Forelimb muscle (tissue), 1 donor: ENCODE measurements around the gene UGT8. TPM values are rescaled to one million over a fixed set of nuclear protein-coding genes. Genes with fewer than 3 reads are reported as not detected.
"Not testable (repeated sequence)": the region's sequence is repeated elsewhere in the genome, so short reads cannot be mapped to it uniquely, and the experiment has no call there.

Experiments used
- DNase-seq: peaks from one replicate; pipeline ENCODE4 v3.0.0-alpha.2; 2013; ENCODE audit warnings: low read depth
- polyA plus RNA-seq: library from polyadenylated mRNA; unstranded; fragments of 120-200 nt; gene quantifications from one replicate; pipeline ENCODE4 v1.2.1, GENCODE V29; 2013; ENCODE audit not compliant: insufficient read length

Gene UGT8, protein sequence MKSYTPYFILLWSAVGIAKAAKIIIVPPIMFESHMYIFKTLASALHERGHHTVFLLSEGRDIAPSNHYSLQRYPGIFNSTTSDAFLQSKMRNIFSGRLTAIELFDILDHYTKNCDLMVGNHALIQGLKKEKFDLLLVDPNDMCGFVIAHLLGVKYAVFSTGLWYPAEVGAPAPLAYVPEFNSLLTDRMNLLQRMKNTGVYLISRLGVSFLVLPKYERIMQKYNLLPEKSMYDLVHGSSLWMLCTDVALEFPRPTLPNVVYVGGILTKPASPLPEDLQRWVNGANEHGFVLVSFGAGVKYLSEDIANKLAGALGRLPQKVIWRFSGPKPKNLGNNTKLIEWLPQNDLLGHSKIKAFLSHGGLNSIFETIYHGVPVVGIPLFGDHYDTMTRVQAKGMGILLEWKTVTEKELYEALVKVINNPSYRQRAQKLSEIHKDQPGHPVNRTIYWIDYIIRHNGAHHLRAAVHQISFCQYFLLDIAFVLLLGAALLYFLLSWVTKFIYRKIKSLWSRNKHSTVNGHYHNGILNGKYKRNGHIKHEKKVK
- 0.32 TPM for polyA plus RNA-seq

DNA sequence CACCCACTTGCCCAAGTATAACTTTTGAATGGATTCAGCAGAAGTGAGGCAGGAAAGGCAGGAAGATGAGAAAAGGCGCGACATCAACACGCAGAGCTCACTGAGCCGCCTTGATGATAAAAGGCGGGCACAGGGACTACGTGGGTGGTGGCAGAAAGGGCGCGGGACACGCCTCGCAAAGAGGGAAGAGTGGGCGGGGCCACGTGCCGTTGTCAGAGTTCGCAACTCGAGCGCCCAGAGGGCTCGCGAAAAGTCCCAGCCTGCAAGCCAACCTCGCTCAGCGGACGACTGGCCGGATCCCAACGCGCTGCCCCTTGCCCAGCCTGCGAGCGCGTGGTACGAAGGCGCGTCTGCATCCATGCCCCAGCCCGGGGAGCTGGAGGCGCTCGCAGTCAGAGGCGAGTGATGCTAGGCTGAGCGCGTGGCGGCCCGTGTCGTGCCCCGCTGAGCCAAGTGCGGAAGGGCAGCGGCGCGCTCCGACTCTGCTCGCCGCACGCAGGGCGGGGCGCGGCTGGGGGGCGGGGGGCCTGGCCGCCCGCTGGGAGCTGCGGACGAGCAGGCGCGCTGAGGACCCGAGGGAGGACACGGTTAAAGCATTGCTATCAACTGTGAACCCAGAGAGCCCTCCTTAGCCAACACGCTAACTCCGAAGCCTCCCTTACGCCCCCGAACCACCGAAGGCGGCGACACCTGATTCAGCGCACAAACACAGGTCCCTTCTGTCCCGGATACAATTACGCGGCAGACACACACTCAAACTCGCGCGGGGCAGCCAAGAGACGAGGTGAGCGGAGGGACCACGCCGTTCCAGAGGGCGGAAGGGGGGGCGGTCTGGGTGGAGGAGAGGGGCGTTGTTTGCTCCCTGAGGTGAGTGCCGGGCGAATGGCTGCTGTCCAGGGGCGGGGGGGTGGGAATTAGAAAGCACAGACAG, at the start of gene UGT8:
Gene UGT8 (plus strand): TSS at position 617 of the 931 bp plus-strand sequence. CDS start 24,074 bp downstream, outside the sequence.
- no peak for DNase-seq

DNA sequence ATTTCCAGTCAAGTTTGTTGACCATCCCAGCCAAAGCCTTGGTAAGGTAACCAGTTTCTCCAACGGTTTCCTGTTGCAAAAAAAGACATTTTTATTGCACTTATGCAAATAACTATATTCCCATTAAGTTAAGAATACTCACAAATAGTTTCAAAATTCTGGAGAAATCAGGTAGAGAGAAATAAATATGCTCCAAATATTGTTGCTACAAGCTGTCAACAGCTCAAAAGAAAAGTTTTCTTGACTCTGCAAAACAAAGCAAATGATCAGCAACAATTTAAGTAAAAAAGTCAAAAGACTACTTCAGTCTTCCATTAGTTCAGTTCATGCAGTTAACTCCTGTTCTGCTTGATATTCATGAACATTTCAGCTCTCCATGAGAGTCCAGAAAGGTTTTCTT, 49.0 kb upstream of the UGT8 start:
- DNase-seq: no peak

DNA sequence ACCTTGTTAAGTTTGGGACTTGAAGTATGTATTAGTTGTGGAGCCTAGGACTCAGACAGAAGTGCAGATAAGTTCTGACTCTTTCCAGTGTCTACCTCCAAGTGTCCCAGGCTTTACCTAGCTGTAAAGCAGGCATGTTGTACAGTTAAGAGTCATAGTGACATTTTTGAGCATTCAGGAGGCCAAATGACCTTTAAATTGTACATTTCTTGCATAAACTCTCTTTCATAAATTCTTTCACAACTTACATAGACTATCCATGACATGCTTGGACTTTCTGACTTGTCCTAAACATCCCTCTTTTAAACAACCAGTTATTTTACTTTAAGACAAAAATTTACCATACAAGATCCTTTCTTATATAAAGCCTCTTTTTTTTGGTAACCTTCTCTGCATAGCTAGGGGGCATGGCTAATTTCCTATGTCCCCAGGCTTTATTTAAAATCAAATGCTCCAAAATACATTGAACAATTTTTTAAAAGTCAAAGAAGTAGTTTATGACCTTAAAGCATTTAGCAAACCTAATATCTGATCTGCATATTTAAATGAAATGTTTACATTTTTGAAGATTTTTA, 40.1 kb upstream of the UGT8 start:
- no peak for DNase-seq

DNA sequence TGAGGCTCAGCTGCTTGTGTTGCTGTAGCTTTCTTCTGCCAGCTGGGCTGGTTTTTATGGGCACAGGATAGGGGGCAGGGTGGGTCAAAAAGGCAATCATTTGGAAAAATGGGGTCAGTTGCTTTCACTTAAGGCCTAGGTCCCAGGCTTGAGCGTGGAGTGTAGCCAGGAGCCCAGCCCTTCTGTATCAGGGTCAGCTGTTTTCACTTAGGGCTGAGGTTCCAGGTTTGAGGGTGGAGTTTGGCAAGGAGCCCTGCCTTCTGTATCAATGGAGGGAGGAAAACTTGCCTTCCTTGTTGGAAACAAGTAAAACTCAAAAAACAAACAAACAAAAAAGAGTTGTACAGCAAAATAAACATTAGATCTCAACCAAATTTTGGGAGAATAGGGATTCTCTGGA, 37.0 kb upstream of the UGT8 start:
- no peak for DNase-seq

DNA sequence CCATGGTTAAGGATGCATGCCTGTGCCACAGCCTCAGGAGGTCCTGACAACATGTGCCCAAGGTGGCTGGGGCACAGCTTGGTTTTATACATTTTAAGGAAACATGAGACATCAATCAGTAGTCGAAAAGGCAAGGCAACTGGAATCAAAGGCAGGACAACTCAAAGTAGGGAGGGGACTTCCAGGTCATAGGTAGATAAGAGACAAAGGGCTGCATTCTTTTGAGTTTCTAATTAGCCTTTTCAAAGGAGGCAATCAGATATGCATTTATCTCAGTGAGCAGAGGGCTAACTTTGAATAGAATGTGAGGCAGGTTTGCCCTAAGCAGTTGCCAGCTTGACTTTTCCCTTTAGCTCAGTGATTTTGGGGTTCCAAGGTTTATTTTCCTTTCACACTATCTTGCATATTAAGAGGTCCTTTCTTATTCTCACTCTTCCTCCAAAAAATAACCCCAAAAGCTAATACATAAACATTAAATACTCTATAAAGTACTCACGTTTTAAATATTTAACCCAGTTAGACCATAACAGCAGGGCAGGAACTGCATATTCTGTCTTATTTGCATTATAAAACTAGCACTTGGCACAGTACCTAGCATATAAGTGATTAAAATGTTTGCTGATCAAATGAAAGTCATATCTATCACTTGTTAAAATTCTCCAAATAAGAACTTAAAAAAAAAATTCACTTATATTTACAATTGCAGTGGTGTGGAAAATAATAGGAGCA, 36.3 kb upstream of the UGT8 start:
- DNase-seq: no peak

DNA sequence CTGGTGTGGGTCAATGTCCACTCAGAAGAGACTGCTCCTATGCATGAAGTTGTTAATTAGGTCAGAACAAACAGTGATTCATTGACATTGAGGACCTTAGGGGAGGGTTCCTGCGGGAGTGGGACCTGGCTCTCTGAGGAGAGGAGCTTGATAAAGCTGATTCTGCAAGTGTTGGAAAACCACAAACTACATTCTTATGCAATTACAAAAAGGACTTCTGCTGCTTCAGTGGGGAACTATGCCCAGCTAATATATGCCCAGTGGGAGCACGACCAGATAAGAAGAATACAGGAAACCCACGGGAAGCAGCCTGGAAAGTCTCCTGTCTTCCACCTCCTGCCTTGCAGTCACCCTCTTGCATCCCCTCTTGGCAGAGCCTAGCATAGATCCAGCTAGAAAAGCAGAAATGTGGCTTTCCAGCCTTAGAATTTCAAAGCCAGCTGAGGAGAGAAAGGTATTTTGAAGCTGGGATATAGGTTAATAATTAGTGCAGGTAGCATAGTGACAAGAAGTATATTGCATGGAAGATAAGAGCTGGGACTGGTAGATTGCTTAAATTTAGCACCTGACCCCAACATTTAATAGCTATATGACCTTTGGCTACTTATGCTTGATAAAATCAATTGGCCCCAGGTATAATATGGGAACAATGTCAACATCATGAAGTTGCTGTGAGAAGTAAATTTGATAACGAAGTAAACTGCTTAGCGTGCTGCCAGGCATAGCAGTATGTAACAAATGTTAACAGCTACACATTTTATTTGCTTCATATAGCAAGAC, 34.9 kb upstream of the UGT8 start:
- no peak for DNase-seq

DNA sequence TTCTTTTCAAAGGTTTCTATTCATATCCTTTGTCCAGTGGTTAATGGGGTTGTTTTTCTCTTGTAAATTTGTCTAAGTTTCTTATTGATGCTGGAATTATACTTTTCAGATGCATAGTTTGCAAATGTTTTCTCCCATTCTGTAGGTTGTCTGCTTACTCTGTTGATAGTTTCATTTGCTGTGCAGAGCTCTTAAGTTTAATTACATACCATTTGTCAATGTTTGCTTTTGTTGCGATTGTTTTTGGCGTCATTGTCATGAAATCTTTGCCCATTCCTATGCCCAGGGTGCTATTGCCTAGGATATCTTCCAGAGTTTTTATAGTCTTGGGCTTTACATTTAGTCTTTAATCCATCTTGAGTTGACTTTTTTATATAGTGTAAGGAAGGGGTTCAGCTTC, 21.2 kb upstream of the UGT8 start:
- DNase-seq: no peak

DNA sequence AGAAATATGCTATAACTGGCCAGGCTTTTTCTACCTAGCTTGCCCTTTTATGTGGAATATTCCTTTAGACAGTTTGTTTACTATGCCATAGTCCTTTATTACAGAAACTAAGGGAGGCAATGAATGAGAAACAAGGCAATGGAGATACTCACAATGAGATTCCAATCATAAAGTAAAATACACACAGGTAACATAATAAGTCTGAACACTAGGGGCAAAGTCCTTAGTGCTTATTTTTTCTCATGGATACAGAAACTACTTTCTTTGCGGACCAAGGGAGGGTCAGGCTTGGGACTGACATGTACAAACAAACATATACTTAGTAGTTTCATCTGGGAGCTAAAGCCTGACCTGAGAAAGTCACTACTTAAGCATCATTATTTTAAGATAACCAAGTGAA, 16.0 kb upstream of the UGT8 start:
- no peak for DNase-seq

DNA sequence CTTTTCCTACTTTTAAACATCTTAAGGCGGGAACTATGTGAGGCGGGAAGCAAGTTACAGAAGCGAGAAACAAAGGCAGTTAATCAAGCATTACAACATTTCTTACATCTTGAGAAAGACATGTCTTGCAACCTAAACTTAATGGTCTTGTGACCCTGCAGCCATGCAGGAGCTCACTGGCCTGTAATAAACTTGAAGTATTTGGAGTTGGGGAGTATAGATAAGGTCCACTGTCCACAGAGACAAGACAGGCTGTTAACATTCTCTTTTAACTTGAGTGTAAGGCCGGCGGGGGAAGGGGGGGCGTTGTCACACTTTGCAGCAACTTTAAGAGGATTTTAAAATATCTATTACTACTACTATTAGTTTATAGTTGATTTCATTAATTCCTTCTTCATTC, 10.3 kb upstream of the UGT8 start:
- no peak for DNase-seq

DNA sequence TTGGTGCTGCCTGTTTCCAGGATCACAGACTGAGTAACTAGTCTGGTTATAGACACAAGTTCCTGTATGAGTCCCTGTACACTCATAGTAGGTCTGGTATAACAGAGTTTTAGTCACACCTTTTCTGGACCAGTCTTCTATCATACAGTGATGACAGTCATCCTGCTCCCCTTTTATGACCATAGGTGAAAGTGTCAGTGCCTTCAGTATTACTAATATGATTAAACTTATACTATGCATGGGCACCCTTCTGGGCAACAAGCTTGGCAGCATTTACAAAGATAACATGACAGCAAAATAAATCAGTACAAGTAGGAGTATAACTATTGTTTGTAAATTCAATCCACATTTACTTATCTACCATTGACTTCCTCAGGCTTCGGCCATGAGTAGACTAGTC, 8.2 kb upstream of the UGT8 start:
- DNase-seq: not testable (repeated sequence)

DNA sequence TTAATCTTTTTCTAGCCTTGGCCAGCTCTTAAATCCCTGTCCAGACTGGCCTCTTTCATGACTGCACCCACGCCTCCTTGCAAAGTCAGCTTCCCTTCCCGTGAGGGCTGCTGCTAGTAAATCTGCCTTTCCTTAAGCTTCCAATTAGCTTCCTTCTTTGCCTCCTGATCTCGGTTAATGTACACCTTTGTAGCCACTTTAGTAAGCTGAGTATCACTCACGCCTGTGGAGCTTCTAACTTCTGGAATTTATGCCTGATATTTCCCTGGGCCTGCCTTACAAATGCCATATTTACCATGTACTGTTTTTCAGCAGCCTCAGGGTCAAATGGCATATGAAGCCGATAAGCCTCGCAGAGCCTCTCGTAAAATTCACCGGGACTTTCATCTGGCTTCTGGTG, 5.1 kb upstream of the UGT8 start:
- DNase-seq: no peak

DNA sequence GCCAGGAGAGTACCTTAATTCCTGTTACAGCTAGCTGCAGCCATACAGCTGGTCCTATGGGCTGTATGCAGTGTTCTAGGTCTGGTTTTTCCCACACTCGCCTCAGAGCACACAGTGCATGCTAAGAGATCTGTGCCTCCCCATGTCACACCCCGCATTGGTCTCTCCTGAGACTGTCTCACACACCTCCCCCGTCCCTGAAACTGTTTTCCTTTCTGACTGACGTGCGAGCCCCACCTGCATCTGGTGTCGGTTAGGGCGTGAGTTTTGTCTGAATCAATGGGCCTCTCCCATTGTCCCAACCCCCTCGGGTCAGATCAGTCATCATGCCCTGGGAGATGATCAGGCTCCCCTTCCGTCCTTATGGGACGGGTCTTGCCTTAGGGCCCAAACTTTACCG, 3.4 kb upstream of the UGT8 start:
- DNase-seq: no peak

DNA sequence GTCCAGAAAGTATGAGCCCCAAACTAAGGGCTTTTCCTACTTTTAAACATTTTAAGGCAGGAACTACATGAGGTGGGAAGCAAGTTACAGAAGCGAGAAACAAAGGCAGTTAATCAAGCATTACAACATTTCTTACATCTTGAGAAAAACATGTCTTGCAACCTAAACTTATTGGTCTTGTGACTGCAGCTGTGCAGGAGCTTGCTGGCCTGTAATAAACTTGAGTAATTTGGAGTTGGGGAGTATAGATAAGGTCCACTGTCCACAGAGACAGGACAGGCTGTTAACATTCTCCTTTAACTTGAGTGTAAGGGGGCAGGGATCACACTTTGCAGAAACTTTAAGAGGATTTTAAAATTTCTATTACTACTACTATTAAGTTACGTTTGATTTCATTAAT, 2.7 kb upstream of the UGT8 start:
- no peak for DNase-seq

DNA sequence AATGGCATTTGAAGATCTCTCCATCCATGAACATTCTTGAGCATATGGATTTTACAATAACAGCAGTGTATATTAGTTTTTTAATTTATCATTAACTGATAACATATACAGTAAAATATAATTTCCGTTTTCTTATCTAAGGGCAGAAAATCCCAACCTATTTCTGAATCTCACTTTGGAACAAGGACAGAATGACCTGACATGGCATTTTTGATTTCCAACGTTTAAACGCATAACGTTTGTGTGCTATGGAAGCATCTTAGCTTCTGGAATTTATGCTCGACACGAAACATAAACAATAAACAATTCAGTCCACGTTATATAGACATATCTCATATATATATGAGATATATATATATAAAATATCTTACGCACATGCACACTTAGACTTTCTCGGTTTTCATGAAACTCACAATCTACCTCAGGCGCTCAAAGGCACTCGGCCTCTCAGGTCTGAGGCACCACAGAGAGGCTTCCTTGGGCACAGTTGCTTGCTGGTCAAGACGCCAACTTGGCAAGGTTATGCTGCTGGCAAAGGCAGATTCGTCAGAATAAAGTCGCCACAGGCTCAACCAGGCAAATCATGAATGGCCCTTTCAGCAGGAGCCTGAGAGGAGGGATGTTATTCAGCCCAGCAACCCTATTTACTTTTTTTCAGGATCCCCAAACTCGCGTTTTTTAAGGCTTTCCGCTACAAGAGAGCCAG, 1.0 kb upstream of the UGT8 start:
- DNase-seq: no peak

DNA sequence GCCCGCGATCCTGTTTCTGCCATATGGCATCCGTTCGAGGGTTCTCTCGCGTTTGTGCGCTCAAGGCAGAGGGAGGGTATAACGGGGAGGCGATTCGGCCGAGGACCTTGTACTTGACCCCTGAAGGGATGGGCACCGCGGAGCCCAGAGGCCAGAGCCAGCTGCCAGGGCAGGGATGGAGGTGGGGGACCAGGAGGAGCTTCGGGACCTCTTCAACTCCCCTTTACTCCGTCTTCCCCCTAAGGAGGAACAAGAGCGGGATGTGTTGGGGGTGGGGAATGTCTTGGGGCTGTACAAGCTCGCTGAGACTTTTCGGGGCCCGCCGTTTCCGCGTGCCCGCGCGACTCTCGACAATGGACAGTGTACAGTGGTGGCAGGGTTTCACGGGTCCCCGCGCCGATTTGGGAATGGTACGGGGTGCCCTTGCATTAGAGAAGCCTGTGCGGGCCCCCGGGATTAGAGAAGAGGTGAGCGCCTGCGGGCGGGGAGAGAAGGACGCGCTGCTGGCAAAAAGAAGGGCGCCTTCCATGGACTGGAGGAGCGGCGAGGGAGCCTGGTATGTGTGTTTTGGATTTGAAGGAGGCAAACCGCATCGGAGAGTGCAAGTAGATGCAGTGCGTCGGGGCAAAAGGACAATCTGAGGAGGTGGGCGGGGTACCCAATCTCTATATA, 760 bp downstream of the UGT8 start:
- DNase-seq: no peak

DNA sequence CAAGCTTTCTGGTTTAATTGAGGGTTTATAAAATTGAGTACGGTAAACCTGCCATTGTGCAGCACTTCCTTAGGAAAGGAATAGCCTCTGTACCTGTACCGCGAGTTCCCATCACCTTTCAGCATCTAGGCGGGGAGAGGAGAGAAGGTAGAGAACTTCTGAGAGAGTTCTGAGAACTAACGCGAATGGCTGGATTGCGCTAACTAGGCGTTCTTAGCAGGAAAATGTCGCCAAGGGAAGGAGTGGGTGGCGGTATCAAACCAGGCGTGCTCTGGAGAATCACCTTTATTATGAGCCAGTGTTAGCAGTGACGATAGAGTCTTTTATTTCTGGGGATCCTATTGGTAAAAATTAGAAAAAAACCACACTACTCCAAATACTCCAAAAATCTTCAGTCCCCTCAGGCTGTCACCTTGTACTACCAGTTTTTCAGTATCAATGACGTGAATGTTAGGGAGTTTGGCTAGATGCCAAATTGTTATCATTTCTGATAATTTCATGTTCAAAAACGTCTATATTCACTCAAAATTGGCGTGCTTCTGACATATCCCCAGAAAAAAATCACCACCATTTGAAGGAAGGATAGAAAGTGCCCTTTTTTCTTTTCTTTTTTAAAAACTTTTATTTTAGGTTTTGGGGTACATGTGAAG, 1.4 kb downstream of the UGT8 start:
- DNase-seq: no peak

DNA sequence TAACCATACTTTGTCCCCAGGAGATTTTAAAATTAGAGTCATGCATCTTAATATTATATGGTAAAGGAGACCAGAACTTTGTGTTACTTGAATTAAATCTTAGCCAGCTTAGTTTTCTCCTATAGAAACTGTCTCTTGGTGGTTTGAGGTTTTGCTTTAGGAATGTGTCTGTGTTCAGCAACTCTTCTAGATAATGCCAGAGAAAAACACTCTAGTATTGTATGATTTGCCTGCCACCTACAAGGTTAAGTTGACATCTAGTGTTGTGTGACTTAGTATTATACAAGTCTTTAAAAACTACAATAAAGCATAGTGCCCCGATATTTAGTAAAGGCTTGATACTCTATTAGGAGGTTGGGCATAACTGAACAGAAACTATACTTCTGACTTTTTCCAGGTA, 2.1 kb downstream of the UGT8 start:
- no peak for DNase-seq

DNA sequence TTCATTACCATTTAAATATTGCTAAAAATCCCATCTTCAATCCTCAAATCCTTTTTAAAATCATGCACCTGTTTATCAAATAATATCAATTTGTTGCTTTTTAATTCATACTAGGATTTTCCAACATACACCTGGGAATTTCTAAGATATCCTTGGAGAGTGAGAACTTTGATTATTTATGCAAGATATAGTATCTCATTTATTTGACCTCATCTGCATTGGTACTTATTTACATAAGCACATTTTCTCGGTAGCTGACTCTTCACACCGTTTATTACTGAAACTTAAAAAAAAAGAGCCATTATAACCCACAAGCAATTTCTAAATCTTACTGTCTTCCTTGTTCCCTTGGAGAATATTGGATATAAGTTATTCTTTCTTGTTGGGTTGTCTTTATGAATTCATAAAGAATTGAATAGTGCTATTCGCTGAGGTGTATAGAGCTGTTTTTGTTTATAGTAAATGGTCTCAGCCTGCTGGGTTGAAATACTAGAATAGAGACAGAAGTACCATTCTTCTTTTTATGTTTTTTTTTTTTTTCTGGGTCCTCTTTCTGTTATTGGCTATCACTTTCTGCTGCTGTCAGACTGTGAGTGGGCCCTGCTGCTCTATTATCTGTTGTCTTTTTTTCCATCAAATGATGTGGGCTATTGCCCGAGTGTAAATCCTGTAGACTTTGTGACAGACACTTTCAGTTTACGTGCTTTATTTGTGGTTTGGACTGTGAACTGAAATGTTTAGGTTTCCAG, 2.9 kb downstream of the UGT8 start:
- no peak for DNase-seq
